ENCODE results near the gene ABCF3. TPM values are rescaled to one million over a fixed set of nuclear protein-coding genes. Genes with fewer than 3 reads are reported as not detected.

ABCF3 gene
- total RNA-seq, 1 donor from 2014 or later: 93.3 TPM

DNA sequence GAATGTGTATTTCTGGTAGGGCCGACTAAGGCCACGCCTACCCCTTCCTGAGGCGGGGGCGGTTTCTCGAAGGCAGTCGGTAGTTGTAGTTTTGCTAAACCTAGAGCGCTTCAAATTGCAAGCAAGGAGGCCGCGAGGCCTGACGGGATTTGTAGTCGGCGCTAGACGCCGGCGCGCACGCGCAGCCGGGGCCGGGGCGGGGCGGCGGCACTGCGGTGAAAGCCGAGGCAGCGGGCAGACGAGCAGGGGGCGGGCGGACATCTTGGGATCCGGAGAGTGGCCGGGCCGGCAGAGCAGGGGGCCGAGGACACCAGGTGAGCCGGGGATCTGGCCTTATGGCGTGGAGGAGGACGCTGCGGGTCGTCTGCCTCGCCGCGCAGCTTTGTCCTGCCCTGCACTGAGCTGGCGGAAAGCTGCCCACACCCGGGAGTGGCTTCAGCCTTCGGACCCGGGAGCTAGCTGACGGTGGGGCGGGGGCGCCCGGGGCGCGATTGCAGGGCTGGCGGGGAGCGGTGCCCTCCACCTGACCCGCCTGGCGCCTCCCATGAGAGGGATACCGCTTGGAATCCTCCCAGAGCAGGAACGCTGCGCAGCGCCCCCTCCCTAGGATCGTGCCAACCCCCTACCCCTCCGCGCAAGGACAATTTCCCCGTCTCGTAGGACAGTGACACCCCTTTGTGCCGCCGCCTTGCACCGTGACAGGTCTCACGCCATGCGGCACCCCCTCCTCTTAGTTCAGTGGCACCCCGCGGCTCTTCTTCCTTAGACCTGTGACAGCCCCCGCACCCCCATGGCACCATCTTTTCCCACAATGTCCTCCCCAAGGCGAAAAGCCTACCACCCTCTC lies 11.1 kb upstream of the ABCF3 start, which contains the start of gene AP2M1:
AP2M1 (plus strand) TSS at position 210 of the 847 bp plus-strand sequence. CDS start 2,139 bp downstream, outside the sequence.
- peak within 1 kb of the TSS; percentile 91 to 96 for H3K27ac ChIP-seq
- intact Hi-C loops (cut with DNase I): loop anchor here (1.0 to 10.0 kb wide), 7 partner anchors 19 to 290 kb away; partner anchors contain the start of genes EEF1AKMT4, EIF4G1, PARL and PSMD2
- no peaks in the 10 kb centered on the region for H3K9me3 ChIP-seq
- peak within 1 kb of the TSS; percentile 96 to 97 for H3K4me3 ChIP-seq
- no peaks in the 10 kb centered on the region for H3K27me3 ChIP-seq
- TF ChIP-seq, protein P1, sequence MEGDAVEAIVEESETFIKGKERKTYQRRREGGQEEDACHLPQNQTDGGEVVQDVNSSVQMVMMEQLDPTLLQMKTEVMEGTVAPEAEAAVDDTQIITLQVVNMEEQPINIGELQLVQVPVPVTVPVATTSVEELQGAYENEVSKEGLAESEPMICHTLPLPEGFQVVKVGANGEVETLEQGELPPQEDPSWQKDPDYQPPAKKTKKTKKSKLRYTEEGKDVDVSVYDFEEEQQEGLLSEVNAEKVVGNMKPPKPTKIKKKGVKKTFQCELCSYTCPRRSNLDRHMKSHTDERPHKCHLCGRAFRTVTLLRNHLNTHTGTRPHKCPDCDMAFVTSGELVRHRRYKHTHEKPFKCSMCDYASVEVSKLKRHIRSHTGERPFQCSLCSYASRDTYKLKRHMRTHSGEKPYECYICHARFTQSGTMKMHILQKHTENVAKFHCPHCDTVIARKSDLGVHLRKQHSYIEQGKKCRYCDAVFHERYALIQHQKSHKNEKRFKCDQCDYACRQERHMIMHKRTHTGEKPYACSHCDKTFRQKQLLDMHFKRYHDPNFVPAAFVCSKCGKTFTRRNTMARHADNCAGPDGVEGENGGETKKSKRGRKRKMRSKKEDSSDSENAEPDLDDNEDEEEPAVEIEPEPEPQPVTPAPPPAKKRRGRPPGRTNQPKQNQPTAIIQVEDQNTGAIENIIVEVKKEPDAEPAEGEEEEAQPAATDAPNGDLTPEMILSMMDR (IDR thresholded peaks at IDR 0.05): no peak
- H3K36me3 ChIP-seq: peaks cover 44 to 52% of the 10 kb centered on the region in 2 donors
- DNase-seq (ENCODE audit: low spot score in 2 of 2): peak; percentile 98 to 100
- peaks cover 11 to 18% of the 10 kb centered on the region in 2 donors for H3K4me1 ChIP-seq

DNA sequence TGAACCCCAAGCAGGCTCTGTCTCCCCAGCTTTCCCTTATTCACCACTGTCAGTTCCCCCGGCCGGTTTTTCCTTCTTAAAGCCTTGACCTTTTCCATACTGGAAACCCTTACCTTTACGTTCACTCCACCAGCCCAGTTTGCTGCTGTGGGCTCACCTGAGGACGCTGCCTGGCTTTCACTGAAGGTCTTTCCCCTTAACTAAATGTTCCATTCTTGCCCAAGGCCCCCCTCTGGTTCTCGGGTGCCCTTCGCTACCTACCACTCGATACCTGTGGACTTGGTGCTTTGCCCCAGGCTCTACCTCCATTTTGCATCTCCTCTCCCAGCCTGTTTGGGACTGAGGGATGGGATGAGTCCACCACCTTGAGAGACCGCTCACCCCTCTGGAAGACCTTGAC lies 10.5 kb upstream of the ABCF3 start:
- no peak for DNase-seq (ENCODE audit: low spot score in 2 of 2)
- Histone ChIP-seq H3K27ac (peak overlapping the region; percentile 91 to 96), H3K4me3 (peak overlapping the region; percentile 96 to 97), H3K4me1 (peaks cover 11 to 18% of the 10 kb centered on the region in 2 donors), H3K9me3 (no peaks in the 10 kb centered on the region), H3K36me3 (peaks cover 45 to 52% of the 10 kb centered on the region in 2 donors), H3K27me3 (no peaks in the 10 kb centered on the region)
- TF ChIP-seq, protein P1 (IDR thresholded peaks at IDR 0.05): no peak
- intact Hi-C loops (cut with DNase I): loop anchor here (10.0 kb wide), 1 partner anchor 291 kb away; the partner anchor contains the start of gene PARL

DNA sequence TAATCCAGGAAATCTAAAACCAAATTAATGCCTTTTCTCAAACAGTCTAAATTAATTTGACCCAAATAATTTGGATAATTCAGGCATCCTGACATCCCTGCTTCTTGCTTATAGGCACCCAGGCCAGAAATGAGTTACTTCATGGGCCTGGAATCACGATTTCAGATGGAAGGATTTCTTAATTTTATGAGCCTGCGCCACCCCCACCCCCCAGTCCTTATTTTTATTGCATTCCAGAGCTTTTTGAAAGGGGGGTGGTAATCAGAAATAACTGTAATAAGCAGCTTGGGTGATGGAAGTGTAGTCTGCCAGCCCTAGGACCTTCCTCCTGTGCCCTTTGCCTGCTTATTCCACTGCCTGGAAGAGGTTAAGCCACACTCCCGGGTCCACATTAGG lies 10.0 kb upstream of the ABCF3 start:
- no peak for DNase-seq (ENCODE audit: low spot score in 2 of 2)
- intact Hi-C loops (cut with DNase I): loop anchor here (1.0 to 10.0 kb wide), 2 partner anchors 10 to 291 kb away; partner anchors contain the start of genes ABCF3 and PARL
- Histone ChIP-seq H3K27me3 (no peaks in the 10 kb centered on the region), H3K9me3 (no peaks in the 10 kb centered on the region), H3K4me1 (peaks cover 11 to 18% of the 10 kb centered on the region in 2 donors), H3K4me3 (peak overlapping the region; percentile 96 to 97), H3K36me3 (peaks cover 45 to 52% of the 10 kb centered on the region in 2 donors), H3K27ac (peak overlapping the region; percentile 91 to 96)
- TF ChIP-seq, protein P1 (IDR thresholded peaks at IDR 0.05): no peak

DNA sequence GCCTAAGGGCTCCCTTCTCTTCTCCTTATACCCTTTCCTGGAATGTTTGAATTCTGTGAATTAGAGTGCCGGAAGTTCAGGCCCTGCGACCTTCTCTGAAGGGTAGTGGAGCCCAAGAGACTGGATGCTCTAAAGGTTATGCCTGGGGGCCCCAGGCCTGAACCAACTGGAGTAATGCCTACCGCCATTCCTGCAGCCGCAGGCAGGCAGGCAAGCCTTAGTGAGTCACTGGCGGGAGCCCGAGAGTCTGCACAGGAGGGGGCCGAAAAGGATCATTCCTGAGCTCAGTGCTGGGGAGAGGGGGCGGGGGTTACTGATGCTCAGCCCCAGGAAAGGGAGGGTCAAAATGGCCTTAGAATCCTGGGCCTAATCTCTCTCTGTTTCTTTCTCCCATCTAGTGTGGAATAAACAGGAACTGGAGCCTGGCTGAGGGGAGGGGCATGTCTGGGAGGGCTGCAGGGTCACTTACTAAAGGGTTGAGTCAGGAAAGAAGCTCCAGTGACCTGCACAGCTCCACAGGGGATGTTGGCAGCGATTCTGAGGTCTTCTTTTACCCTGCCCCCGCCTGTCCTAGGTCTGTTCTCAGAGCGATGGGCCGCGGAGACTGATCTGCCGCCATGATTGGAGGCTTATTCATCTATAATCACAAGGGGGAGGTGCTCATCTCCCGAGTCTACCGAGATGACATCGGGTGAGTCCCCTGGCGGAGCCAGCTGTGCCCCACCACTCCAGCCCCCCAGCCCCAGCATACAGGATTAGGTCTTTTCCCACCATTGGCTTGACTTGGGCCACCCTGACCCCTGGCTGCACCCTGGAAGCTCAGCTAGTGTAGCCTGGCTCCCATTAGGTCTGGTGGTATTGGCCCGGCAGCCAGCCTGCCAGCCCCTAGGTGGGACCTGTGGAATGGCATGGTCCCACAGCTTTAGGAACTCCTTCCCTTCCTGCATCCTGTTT lies 9.3 kb upstream of the ABCF3 start:
- Histone ChIP-seq H3K4me1 (peaks cover 11 to 18% of the 10 kb centered on the region in 2 donors), H3K27ac (peak overlapping the region; percentile 91 to 96), H3K27me3 (no peaks in the 10 kb centered on the region), H3K9me3 (no peaks in the 10 kb centered on the region), H3K4me3 (peak overlapping the region; percentile 96 to 97), H3K36me3 (peaks cover 45 to 52% of the 10 kb centered on the region in 2 donors)
- peak; percentile 35 to 88 for DNase-seq (ENCODE audit: low spot score in 2 of 2)
- intact Hi-C loops (cut with DNase I): loop anchor here (1.0 to 10.0 kb wide), 2 partner anchors 10 to 292 kb away; partner anchors contain the start of genes ABCF3 and PARL
- TF ChIP-seq, protein P1 (IDR thresholded peaks at IDR 0.05): no peak

DNA sequence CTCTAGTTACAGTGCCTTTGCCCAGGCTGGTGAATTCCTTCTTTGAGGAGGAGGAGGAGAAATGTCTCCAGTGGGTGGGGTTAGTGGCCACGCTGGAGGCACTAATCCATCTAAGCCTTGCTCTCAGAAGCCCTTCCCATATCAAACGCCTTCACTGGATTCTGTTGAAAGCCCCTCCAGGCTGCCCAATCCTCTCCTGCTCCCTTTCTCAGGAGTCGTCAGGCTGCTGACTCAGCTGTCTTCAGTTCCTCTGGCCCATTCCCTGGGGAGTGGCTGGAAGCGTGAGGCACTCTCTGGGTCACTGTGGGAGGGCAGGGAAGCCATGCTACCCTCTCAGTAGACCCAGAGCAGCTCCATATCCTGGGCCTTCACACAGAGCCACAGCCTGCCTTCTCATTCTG lies 8.7 kb upstream of the ABCF3 start:
- H3K27ac ChIP-seq: peak overlapping the region; percentile 91 to 96
- peaks cover 50 to 52% of the 10 kb centered on the region in 2 donors for H3K36me3 ChIP-seq
- no peaks in the 10 kb centered on the region for H3K27me3 ChIP-seq
- H3K4me3 ChIP-seq: peak overlapping the region; percentile 96 to 97
- peaks cover 11 to 18% of the 10 kb centered on the region in 2 donors for H3K4me1 ChIP-seq
- TF ChIP-seq, protein P1 (IDR thresholded peaks at IDR 0.05): no peak
- intact Hi-C loops (cut with DNase I): loop anchor here (10.0 kb wide), 1 partner anchor 293 kb away; the partner anchor contains the start of gene PARL
- no peaks in the 10 kb centered on the region for H3K9me3 ChIP-seq
- DNase-seq (ENCODE audit: low spot score in 2 of 2): no peak
